ENCODE measurements around the gene SLC6A11. TPM values are rescaled to one million over a fixed set of nuclear protein-coding genes. Genes with fewer than 3 reads are reported as not detected.

The SLC6A11 gene
- total and polyA plus RNA-seq, 2 of the 8 experiments (the other 6 are each of a cell fraction or from before 2014, with no cell fraction given), result 0.78 to 1.5 TPM

DNA sequence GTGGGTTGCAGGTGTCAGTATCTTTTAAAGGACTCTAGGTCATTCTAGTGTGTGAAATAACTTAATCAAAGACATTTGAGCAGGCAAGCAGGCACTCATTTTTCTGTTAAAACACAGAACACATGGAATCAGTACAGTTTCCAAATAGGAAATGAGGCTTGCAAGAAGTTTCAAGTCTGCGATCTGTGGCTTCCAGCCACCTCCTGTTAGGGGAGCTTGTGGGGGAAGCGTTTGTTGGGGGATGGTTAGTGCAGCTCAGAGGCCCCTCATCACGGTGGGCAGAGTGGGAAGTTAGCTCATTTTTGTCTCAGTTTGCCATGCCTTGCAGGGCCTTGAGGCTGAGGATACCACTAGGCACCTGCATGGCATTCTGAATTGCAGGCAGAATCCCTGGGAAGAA, 59.9 kb downstream of the SLC6A11 start:
- H3K23me2 ChIP-seq (ENCODE audit: low read depth, low read length), result peaks cover 2% of the 10 kb centered on the region; the same call in 1 of the 2 replicates
- H3K56ac ChIP-seq (replicated peaks; ENCODE audit: insufficient read length, low read depth, low read length), result no peak overlapping the region
- no peak overlapping the region for H4K8ac ChIP-seq (ENCODE audit: extremely low read depth, insufficient read depth, low read length)
- H3K4me1 ChIP-seq (replicated peaks in 1 of 4; ENCODE audit: control insufficient read depth in 3 of 4, insufficient read depth in 4 of 4, low read length in 3 of 4), result no peaks in the 10 kb centered on the region
- no peak overlapping the region for H3K4me3 ChIP-seq (ENCODE audit: extremely low read depth in 1 of 4, insufficient read depth in 2 of 4, low read depth in 3 of 4, low read length in 4 of 4)
- DNase-seq (ENCODE audit: low read depth in 1 of 2, low spot score in 2 of 2) (no peak), FAIRE-seq (no peak)
- no peak overlapping the region for H2BK5ac ChIP-seq (ENCODE audit: low read depth, low read length)
- no peak overlapping the region for H3K4me2 ChIP-seq (ENCODE audit: insufficient read depth in 1 of 2, low read depth in 2 of 2, low read length in 2 of 2)
- TF ChIP-seq NRF1 (IDR thresholded peaks at IDR 0.05; ENCODE audit: low read depth, low read length) (no peak), KDM4A (IDR thresholded peaks at IDR 0.05; ENCODE audit: low read depth, low read length, severe bottlenecking) (no peak), KDM1A (IDR thresholded peaks at IDR 0.05; ENCODE audit: borderline replicate concordance, low read length) (no peak)
- no peak overlapping the region for H3K27ac ChIP-seq (ENCODE audit: low read depth, low read length)
- H3K27me3 ChIP-seq (replicated peaks in 1 of 4; ENCODE audit: control insufficient read depth in 3 of 4, extremely low read depth in 1 of 4, insufficient read depth in 3 of 4, low read length in 3 of 4), result peaks cover 29 to 70% (median 59%) of the 10 kb centered on the region in 4 experiments
- no peak overlapping the region for H2BK120ac ChIP-seq (replicated peaks; ENCODE audit: low read depth, low read length)
- H4K5ac ChIP-seq (ENCODE audit: insufficient read length, low read depth, low read length), result no peak overlapping the region
- no peak overlapping the region for H3K18ac ChIP-seq (ENCODE audit: extremely low read depth, low read length)
- H3K14ac ChIP-seq (ENCODE audit: insufficient read length), result no peak overlapping the region
- no peaks in the 10 kb centered on the region for H3K79me2 ChIP-seq (ENCODE audit: control insufficient read depth in 1 of 2, insufficient read depth in 2 of 2, low read length in 2 of 2)
- no peak overlapping the region for H3K23ac ChIP-seq (ENCODE audit: insufficient read length)
- H2AFZ ChIP-seq (ENCODE audit: low read length), result no peak overlapping the region
- no peak overlapping the region for H3K4ac ChIP-seq (replicated peaks; ENCODE audit: insufficient read length, low read depth, low read length)
- H2BK12ac ChIP-seq (ENCODE audit: low read depth, low read length), result no peak overlapping the region
- no peak overlapping the region for H4K91ac ChIP-seq (replicated peaks; ENCODE audit: insufficient read length, low read length)
- no peaks in the 10 kb centered on the region for H3K36me3 ChIP-seq (ENCODE audit: control insufficient read depth in 2 of 4, insufficient read depth in 4 of 4, low read length in 3 of 4)
- H3K79me1 ChIP-seq (ENCODE audit: low read depth, low read length), result no peaks in the 10 kb centered on the region
- no peak overlapping the region for H2BK15ac ChIP-seq (ENCODE audit: low read length)
- H3K9ac ChIP-seq (replicated peaks in 1 of 4; ENCODE audit: extremely low read depth in 1 of 4, low read depth in 3 of 4, low read length in 3 of 4), result no peak overlapping the region
- no peak overlapping the region for H2BK20ac ChIP-seq (ENCODE audit: low read length)
- no peaks in the 10 kb centered on the region for H3K9me3 ChIP-seq (ENCODE audit: insufficient read depth in 2 of 2, low read depth in 1 of 2, low read length in 1 of 2)
- H2AK5ac ChIP-seq (ENCODE audit: low read depth, low read length), result no peak overlapping the region
- peaks cover 0 to 4% of the 10 kb centered on the region in 2 experiments for H4K20me1 ChIP-seq (replicated peaks in 1 of 2; ENCODE audit: control insufficient read depth in 1 of 2, insufficient read depth in 2 of 2, low read length in 2 of 2)
- POLR2A ChIA-PET (ENCODE audit: partially characterized antibody), result no interaction called here
- WGBS, 2 experiments (ENCODE audit: extremely low coverage in 1 of 2, insufficient coverage in 1 of 2, insufficient read length in 1 of 2, insufficient replicate concordance in 2 of 2, low coverage in 1 of 2, low lambda C conversion rate in 2 of 2, missing lambda C conversion rate in 1 of 2), result 75% methylated on average over 3 of the region's 3 CpGs; no CpG with 5 or more reads in 1 of the 2 experiments
- CTCF ChIA-PET (ENCODE audit: partially characterized antibody), result interaction anchor here (0.5 to 2.0 kb wide), 9 partner anchors 10 to 1595 kb away, joined by 3 to 9 read pairs (median 5); no protein-coding TSS in a partner anchor

All from H1 (cell line).